Measurements from ENCODE around the gene TOMM34. TPM values are rescaled to one million over a fixed set of nuclear protein-coding genes. Genes with fewer than 3 reads are reported as not detected.

TOMM34 gene
- total RNA-seq, 2 donors from 2014 or later = 24.4 to 163 TPM

DNA sequence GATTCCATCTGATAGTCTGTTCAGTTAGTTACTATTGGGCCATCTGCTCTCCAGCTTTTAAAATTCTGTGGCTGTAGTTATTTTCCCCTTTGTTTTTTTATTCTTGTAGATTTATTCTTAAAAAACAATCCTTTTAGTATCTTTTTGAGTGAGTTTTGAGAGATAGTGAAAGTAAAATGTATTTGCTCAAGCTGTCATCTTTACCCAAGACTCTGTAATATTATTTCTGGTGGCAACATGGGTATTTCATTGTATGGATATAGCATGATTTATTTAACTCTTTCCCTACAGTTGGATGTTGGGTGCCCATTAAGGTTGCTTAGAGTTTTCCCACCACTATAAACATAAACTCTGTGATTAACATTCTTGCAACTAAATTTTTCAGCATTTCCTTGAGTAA lies 30.8 kb upstream of the TOMM34 start:
- no peaks in the 10 kb centered on the region for H3K4me1 ChIP-seq (replicated peaks)
- H3K27ac ChIP-seq = no peak overlapping the region
- peaks cover 0 to 4% of the 10 kb centered on the region in 2 donors for H3K36me3 ChIP-seq
- H3K9me3 ChIP-seq = no peaks in the 10 kb centered on the region
- no peaks in the 10 kb centered on the region for H3K27me3 ChIP-seq (replicated peaks; ENCODE audit: insufficient read depth)
- no peak overlapping the region for H3K4me3 ChIP-seq
- TF ChIP-seq POLR2A (IDR thresholded peaks at IDR 0.05) = no peak
- no peak for TF ChIP-seq POLR2AphosphoS5 (IDR thresholded peaks at IDR 0.05)
- no peak for TF ChIP-seq CTCF (IDR thresholded peaks at IDR 0.05)
- no peak for DNase-seq (ENCODE audit: low spot score)
- intact Hi-C loops (cut with DNase I) = no loop called here

DNA sequence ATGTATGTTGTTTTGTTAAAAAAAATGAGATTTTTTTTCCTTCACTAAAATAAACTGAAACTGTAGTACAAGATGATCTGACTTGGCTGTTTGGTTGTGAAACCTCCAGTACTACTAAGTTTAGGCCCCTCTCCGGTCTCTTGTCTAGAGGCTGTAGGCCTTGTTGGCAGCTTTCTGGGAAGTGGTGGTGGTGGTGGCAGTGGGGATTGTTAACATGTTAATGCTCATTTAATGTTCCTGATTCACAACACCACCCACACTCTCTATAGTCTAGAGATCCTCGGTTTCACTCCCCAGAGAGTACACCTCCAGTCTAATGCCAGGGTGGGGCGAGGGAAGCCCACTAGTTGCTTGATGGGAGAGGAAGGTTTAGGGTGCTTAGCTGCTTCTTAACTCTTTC lies 30.2 kb upstream of the TOMM34 start:
- 62% methylated on average over 3 of the region's 3 CpGs for WGBS
- H3K4me3 ChIP-seq = no peak overlapping the region
- TF ChIP-seq CTCF (IDR thresholded peaks at IDR 0.05) = no peak
- TF ChIP-seq POLR2A (IDR thresholded peaks at IDR 0.05) = no peak
- no peak for TF ChIP-seq POLR2AphosphoS5 (IDR thresholded peaks at IDR 0.05)
- no peaks in the 10 kb centered on the region for H3K27me3 ChIP-seq (replicated peaks; ENCODE audit: insufficient read depth)
- no peaks in the 10 kb centered on the region for H3K36me3 ChIP-seq
- H3K27ac ChIP-seq = no peak overlapping the region
- no peaks in the 10 kb centered on the region for H3K4me1 ChIP-seq (replicated peaks)
- DNase-seq (ENCODE audit: low spot score) = no peak
- no peaks in the 10 kb centered on the region for H3K9me3 ChIP-seq
- intact Hi-C loops (cut with DNase I) = no loop called here

DNA sequence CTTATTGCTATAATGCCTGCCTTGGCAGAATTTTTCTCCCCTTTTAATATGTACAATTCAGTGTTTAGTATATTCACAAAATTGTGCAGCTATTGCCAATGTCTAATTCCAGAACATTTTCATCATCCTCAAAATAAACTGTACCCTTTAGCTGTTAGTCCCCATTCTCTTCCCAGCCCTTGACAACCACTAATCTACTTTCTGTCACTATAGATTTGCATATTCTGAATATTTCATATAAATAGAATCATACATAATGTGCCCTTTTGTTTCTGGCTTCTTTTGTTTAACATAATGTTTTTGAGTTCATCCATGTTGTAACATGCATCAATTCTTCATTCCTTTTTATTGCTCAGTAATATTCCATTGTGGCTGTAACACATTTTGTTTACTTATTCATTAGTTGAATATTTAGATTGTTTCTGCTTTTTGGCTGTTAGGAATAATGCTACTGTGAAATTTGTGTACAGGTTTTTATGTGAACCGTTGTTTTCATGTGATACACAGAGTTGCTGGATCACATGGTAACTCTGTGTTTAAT lies 28.5 kb upstream of the TOMM34 start:
- Histone ChIP-seq H3K27ac (no peak overlapping the region), H3K4me1 (replicated peaks) (no peaks in the 10 kb centered on the region), H3K36me3 (no peaks in the 10 kb centered on the region), H3K9me3 (no peaks in the 10 kb centered on the region), H3K4me3 (no peak overlapping the region), H3K27me3 (replicated peaks; ENCODE audit: insufficient read depth) (no peaks in the 10 kb centered on the region)
- 96% methylated on average over 1 of the region's 1 CpG for WGBS
- intact Hi-C loops (cut with DNase I) = no loop called here
- TF ChIP-seq POLR2A (IDR thresholded peaks at IDR 0.05) (no peak), CTCF (IDR thresholded peaks at IDR 0.05) (no peak), POLR2AphosphoS5 (IDR thresholded peaks at IDR 0.05) (no peak)
- no peak for DNase-seq (ENCODE audit: low spot score)

- Histone ChIP-seq H3K27ac (no peak overlapping the region), H3K4me3 (no peak overlapping the region), H3K9me3 (no peaks in the 10 kb centered on the region), H3K36me3 (no peaks in the 10 kb centered on the region), H3K4me1 (replicated peaks) (no peaks in the 10 kb centered on the region), H3K27me3 (replicated peaks; ENCODE audit: insufficient read depth) (no peaks in the 10 kb centered on the region)
- no peak for DNase-seq (ENCODE audit: low spot score)
- no peak for TF ChIP-seq POLR2A (IDR thresholded peaks at IDR 0.05)
- intact Hi-C loops (cut with DNase I) = no loop called here
- WGBS = 98% methylated on average over 7 of the region's 7 CpGs
Observed at GRCh38 chr20:44983093-44983674, 23.0 kb upstream of the TOMM34 start.

DNA sequence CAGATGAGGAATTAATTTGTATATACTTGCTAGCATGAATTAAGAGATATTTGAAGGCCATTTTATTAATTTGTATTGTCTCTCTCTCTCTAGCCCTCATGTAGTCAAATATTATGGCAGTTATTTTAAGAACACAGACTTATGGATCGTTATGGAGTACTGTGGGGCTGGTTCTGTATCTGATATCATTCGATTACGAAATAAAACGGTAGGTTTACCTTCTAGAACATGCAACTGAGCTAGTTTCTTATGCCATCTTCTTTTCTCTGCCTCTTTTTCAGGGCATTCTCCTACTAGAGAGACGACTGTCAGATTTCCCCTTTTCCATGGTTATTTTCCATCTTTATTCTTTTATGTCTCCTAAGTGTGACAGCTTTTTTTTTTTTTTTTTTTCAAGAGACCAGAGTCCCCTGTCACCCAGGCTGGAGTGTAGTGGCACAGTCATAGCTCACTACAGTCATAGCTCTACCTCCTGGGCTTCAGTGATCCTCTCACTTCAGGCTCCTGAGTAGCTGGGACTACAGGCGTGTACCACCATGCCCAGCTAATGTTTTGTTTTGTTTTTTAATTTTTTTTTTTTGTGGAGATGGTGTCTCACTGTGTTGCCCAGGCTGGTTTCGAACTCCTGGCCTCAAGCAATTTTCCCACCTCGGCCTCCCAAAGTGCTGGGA lies 21.7 kb upstream of the TOMM34 start:
- no peaks in the 10 kb centered on the region for H3K36me3 ChIP-seq

More for the DNA sequence above, 21.7 kb upstream of the TOMM34 start:
- Histone ChIP-seq H3K4me3 (no peak overlapping the region), H3K4me1 (replicated peaks) (no peaks in the 10 kb centered on the region), H3K9me3 (no peaks in the 10 kb centered on the region), H3K27me3 (replicated peaks; ENCODE audit: insufficient read depth) (no peaks in the 10 kb centered on the region), H3K27ac (no peak overlapping the region)
- TF ChIP-seq POLR2A (IDR thresholded peaks at IDR 0.05) (no peak), CTCF (IDR thresholded peaks at IDR 0.05) (no peak), POLR2AphosphoS5 (IDR thresholded peaks at IDR 0.05) (no peak)
- 86% methylated on average over 8 of the region's 8 CpGs for WGBS
- no peak for DNase-seq (ENCODE audit: low spot score)
- intact Hi-C loops (cut with DNase I) = no loop called here

Measured in prostate gland (tissue), 2 donors.